Mesenteric fat pad (tissue), 1 donor: ENCODE measurements around the gene TLE3. TPM values are rescaled to one million over a fixed set of nuclear protein-coding genes. Genes with fewer than 3 reads are reported as not detected.

Experiments used
- DNase-seq: peaks from one replicate; pipeline ENCODE4 v3.0.0-alpha.2; 2020; ENCODE audit warnings: low spot score
- total RNA-seq: library from RNA; stranded (reverse); fragmentation: NEBNext Ultra II Directional; extraction: Animal tissue kit (Norgen Biotek cat#: 25700); gene quantifications from one replicate; pipeline ENCODE4 v1.2.1, GENCODE V29; 2021
- donor health status: DM: yes; HTN: yes; CAD: no.

TLE3 gene
- total RNA-seq, 1 donor from 2014 or later, result 52.5 TPM

DNA sequence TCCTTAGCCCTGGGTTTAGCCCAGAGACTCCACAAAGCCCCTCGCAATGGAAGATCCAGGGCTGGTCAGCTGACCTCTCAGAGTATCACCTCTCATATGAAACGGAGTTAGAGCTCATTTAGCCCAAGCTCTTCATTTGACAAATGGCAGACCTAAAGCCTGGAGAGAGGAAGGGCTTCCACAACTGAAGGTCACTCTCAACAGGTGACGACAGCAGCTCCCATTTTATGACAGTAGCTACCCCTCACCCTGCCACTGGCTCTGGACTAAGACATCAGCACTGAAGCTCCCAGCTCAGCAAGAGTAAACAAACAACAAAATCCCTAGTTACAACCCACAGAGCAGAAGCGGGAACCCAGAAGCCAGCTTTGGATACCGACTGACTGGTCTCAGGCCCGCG lies 33.7 kb downstream of the TLE3 start:
- DNase-seq, result no peak

GRCh38 chr15:70063261-70063925 lies 34.3 kb downstream of the TLE3 start:
- no peak for DNase-seq

GRCh38 chr15:70062321-70062956 lies 35.3 kb downstream of the TLE3 start:
- DNase-seq, result no peak

DNA sequence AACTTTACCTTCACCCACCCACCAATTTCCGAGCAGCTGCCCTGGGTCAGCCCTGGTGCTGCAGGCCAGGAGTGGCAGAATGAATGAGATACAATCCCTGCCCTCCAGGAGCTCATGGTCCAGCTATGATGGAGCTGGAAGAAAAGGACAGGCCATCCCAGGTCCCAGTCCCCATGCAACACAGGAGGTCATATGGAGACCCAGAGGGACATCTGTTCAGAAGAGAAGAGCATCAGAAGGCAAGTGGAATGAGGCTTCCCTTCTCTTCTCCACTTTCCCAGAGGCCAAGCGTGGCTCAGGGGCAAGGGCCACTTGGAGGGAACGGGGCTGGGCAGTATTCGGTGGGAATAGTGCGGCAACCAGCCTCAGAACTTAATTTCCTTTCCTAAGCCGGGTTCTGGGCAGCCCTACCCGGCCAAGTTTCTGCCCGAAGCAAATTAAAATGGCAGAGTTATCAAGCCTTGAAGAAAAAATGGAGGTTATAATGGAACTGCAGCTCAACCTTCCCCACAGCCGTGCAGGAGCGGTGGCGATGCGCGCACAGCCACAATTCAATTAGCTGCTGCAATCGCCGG lies 35.9 kb downstream of the TLE3 start:
- peak; percentile 47 for DNase-seq

- DNase-seq, result peak; percentile 43
These were observed 36.8 kb downstream of the TLE3 start for GRCh38 chr15:70060993-70061305.

DNA sequence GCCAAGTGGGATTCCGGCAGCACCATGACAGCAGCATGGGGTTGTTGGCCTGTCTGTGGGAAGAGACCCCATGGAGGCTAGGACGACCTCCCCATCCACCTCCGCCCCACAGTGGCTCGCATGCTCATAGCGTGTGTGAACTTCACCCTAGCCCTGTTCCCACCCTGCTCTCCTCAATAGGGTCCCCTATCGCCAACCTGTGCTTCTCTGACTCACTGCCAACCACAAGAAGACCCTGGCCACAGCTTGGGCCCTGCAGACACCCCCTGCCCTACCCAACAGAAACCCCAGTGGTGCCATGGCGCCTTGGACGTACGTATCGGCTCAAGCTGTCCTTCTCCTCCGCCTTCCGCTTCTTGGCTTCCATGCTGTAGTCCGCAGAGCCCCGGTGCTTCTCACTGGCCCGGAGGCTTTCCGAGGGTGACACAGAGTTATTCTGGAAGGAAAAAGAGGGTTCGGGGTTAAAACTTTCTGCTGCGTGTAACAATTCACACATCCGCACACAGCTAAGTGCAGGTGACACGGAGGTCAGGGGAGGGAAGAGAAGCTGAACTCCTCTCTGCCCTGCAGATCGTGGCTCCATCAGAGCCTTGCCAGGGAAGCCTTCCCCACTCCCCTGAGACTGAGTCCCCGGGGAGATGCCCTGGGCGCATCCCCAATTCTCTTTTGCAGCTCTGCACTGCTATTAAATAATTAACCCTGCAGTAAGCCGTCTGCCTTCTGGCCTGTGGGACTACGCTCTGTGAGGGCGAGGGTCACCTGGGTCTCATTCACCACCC lies 37.3 kb downstream of the TLE3 start:
- peak; percentile 64 for DNase-seq

- peak; percentile 76 for DNase-seq
These were observed 38.1 kb downstream of the TLE3 start for GRCh38 chr15:70059476-70060213.

GRCh38 chr15:70058642-70059360 lies 38.9 kb downstream of the TLE3 start:
- peak; percentile 82 for DNase-seq

DNA sequence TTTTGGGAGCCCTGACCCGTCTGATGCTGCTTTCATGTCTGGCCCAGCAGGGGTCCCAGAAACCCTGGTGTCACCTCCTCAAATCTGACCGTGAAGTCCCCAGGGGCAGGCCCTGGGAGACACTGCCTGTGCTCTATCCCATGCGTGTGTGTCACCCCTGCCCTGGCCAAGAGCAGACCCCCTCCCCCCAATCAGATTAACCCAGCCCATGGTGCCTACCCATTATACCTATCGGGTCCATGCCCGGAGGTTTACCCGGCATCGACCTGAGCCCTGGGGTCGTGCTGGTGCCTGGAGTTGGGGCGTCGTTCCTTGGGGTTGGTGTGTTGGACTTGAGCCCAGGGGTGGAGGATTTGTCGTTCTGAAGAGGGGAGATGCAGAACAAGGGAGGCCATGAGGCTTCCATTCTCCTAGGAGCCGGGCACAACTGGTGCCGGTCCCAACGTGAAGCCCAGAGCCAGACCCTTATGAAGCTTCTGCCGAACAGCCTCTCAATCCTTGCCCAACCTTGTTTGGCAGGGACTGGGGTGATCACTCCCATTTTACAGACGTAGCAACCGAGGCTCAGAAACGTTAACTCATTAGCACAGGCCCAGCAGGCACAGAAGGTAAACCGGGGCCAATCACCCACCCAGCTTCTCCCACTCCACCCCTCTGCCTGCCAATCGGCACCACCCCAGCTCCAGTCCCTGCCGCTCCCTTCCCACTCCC lies 39.6 kb downstream of the TLE3 start:
- peak; percentile 81 for DNase-seq

- DNase-seq, result peak; percentile 37
These were observed 41.5 kb downstream of the TLE3 start for GRCh38 chr15:70056091-70056680.

DNA sequence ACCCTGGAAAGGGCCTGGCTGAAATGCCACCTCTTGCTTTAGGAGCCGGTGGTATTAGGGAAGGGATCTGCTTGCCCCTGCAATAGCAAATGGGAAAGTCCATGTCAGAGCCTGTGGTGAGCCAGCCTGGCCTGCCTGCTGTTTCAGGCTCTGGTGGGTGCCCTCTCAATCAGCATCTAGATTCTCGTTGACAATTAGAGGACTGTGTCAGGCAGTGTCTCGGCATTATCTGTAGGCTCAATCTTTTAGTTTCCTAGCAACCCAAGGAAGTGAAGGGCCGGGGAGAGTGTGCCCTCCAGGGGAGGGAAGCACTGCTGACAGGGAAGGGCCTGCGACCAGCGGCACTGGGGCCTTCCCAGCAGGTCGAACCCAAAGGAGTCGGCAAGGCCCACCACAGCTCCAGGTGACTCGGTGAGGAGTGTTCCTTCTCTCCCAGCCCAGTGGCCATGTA lies 42.1 kb downstream of the TLE3 start:
- DNase-seq, result peak; percentile 71

DNA sequence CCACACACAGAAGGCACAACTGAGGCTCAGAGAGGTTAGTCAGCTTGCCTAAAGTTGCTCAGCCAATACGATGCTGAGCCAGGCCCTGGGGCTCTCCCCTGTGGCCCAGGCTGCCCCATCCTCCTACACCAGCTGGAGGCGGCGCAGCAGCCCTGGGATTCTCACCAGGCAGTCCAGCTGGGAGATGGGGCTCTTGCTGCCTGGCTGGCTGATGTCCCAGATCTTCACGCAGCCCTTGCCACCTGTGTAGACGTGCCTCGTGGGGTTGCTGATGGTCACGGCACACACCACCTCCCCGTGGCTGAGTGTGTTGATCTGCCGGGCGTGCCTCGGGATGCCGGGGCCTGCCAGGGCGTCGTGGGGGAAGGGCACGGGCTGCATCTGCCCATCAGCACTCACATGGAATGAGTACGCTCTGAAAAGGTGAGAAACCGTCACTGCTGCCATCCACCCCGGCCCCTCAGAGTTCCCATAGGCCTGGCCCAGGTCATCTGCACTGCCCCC lies 42.8 kb downstream of the TLE3 start:
- DNase-seq, result peak; percentile 65

- peak; percentile 84 for DNase-seq
These were observed 43.4 kb downstream of the TLE3 start for GRCh38 chr15:70054366-70054765.

GRCh38 chr15:70053716-70054229 lies 43.9 kb downstream of the TLE3 start:
- no peak for DNase-seq

GRCh38 chr15:70053001-70053715 lies 44.6 kb downstream of the TLE3 start:
- peak; percentile 80 for DNase-seq

- peak; percentile 77 for DNase-seq
These were observed 45.6 kb downstream of the TLE3 start for GRCh38 chr15:70051948-70052633.

- peak; percentile 79 for DNase-seq
These were observed 46.7 kb downstream of the TLE3 start for GRCh38 chr15:70050970-70051369.

GRCh38 chr15:70050441-70050840 lies 47.3 kb downstream of the TLE3 start:
- DNase-seq, result peak; percentile 47
